ENCODE results near the gene ZNF770. TPM values are rescaled to one million over a fixed set of nuclear protein-coding genes. Genes with fewer than 3 reads are reported as not detected.
A peak's percentile ranks its signal among the peaks of the same experiment; 100 is the strongest.

The ZNF770 gene
- total RNA-seq: 45.3 TPM
- long read RNA-seq, partial matches to known transcripts: 0 of 1 reads
- long read RNA-seq, other reads (novel, unspliced or antisense): 1 of 1 reads

- ATAC-seq (peak; percentile 95), DNase-seq (ENCODE audit: missing footprints) (peak; percentile 91)
- intact Hi-C loops (cut with DNase I): loop anchor here (1.0 to 10.0 kb wide), 2 partner anchors 19 to 773 kb away; partner anchors contain the start of genes AQR and KATNBL1
Measured at GRCh38 chr15:34988027-34988902, at the start of gene ZNF770. TSS of gene ZNF770 (minus strand) at chr15:34988287. CDS start at chr15:34983434, 4,853 bp downstream.

- DNase-seq (ENCODE audit: missing footprints) (no peak), ATAC-seq (no peak)
- intact Hi-C loops (cut with DNase I): no loop called here
Measured at GRCh38 chr15:35028235-35028984, 40.3 kb upstream of the ZNF770 start.

- intact Hi-C loops (cut with DNase I): no loop called here
- DNase-seq (ENCODE audit: missing footprints) (no peak), ATAC-seq (no peak)
Measured at GRCh38 chr15:35023804-35024203, 35.7 kb upstream of the ZNF770 start.

GRCh38 chr15:35020974-35021373, 32.9 kb upstream of the ZNF770 start:
- DNase-seq (ENCODE audit: missing footprints) (no peak), ATAC-seq (no peak)
- intact Hi-C loops (cut with DNase I): no loop called here

- ATAC-seq: no peak
- DNase-seq (ENCODE audit: missing footprints): no peak
- intact Hi-C loops (cut with DNase I): no loop called here
Measured at GRCh38 chr15:35019404-35020327, 31.6 kb upstream of the ZNF770 start.

- DNase-seq (ENCODE audit: missing footprints): no peak
- ATAC-seq: no peak
- intact Hi-C loops (cut with DNase I): no loop called here
Measured at GRCh38 chr15:35014241-35014640, 26.2 kb upstream of the ZNF770 start.

GRCh38 chr15:35013370-35013769, 25.3 kb upstream of the ZNF770 start:
- no peak for DNase-seq (ENCODE audit: missing footprints)
- intact Hi-C loops (cut with DNase I): no loop called here
- no peak for ATAC-seq

GRCh38 chr15:35007397-35007796, 19.3 kb upstream of the ZNF770 start:
- no peak for ATAC-seq
- intact Hi-C loops (cut with DNase I): no loop called here
- no peak for DNase-seq (ENCODE audit: missing footprints)

GRCh38 chr15:35005933-35006332, 17.8 kb upstream of the ZNF770 start:
- no peak for DNase-seq (ENCODE audit: missing footprints)
- no peak for ATAC-seq
- intact Hi-C loops (cut with DNase I): no loop called here

- no peak for DNase-seq (ENCODE audit: missing footprints)
- peak; percentile 79 for ATAC-seq
- intact Hi-C loops (cut with DNase I): no loop called here
Measured at GRCh38 chr15:35003928-35004327, 15.8 kb upstream of the ZNF770 start.

- ATAC-seq (peak; percentile 10), DNase-seq (ENCODE audit: missing footprints) (no peak)
- intact Hi-C loops (cut with DNase I): no loop called here
Measured at GRCh38 chr15:35000511-35000910, 12.4 kb upstream of the ZNF770 start.

GRCh38 chr15:34999906-35000305, 11.8 kb upstream of the ZNF770 start:
- no peak for DNase-seq (ENCODE audit: missing footprints)
- intact Hi-C loops (cut with DNase I): no loop called here
- no peak for ATAC-seq

GRCh38 chr15:34994925-34995324, 6.8 kb upstream of the ZNF770 start:
- ATAC-seq (no peak), DNase-seq (ENCODE audit: missing footprints) (no peak)
- intact Hi-C loops (cut with DNase I): no loop called here

- intact Hi-C loops (cut with DNase I): no loop called here
- no peak for ATAC-seq
- no peak for DNase-seq (ENCODE audit: missing footprints)
Measured at GRCh38 chr15:34993877-34994276, 5.8 kb upstream of the ZNF770 start.

- no peak for ATAC-seq
- no peak for DNase-seq (ENCODE audit: missing footprints)
- intact Hi-C loops (cut with DNase I): no loop called here
Measured at GRCh38 chr15:34993412-34993811, 5.3 kb upstream of the ZNF770 start.

- intact Hi-C loops (cut with DNase I): loop anchor here (1.0 to 10.0 kb wide), 2 partner anchors 18 to 773 kb away; partner anchors contain the start of genes AQR and KATNBL1
- ATAC-seq (no peak), DNase-seq (ENCODE audit: missing footprints) (no peak)
Measured at GRCh38 chr15:34987609-34988026, 469 bp downstream of the ZNF770 start.

GRCh38 chr15:34986771-34987480, 1.2 kb downstream of the ZNF770 start:
- DNase-seq (ENCODE audit: missing footprints) (no peak), ATAC-seq (no peak)
- intact Hi-C loops (cut with DNase I): loop anchor here (10.0 kb wide), 1 partner anchor 772 kb away; the partner anchor contains the start of gene KATNBL1

- ATAC-seq (no peak), DNase-seq (ENCODE audit: missing footprints) (no peak)
- intact Hi-C loops (cut with DNase I): loop anchor here (10.0 kb wide), 1 partner anchor 772 kb away; the partner anchor contains the start of gene KATNBL1
Measured at GRCh38 chr15:34986326-34986725, 1.8 kb downstream of the ZNF770 start.

Measured in Right ventricle myocardium inferior (tissue), 1 donor.